Cortex of kidney (tissue), 1 donor: ENCODE measurements around the gene PDE4D.

Experiments
- DNase-seq: peaks from one replicate; lab custom pipeline; 2025; lab: John Stamatoyannopoulos, UW

Gene PDE4D

DNA sequence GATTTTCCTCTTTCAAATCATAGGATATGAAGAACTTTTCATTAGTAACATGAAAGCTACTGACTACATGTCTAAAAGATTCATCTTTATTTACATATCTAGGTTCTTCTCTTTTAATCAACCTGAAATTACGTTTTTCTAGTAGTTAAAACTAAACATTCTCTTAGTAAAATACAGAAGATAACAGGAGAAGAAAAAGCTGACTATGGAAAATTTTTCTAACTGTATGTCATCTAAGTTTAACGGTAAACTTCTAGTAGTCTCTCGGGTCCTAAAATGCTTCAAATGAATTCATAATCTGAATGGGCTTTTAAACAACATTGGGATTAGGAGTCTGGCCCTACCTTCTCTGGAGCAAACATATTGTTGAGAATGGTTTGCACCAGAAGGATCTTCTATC lies 151.9 kb downstream of the PDE4D start:
- DNase-seq, result no peak

DNA sequence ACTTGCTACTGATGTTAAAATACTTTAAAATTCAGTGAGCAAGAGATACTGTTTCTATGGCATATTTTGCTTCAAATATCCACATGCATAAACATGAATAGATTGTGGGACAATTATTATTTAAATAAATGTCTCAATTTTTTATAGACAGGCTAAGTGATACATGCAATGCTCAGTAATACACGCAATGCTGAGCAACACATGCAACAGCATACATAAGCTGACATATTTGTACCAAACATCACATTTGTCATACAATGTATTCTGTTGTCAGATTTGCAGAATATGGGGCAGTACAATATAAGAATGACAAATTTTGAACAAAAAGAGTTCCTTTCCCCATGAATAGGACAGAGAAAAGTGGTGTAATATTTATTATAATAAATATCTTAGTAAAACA lies 155.5 kb downstream of the PDE4D start:
- no peak for DNase-seq

DNA sequence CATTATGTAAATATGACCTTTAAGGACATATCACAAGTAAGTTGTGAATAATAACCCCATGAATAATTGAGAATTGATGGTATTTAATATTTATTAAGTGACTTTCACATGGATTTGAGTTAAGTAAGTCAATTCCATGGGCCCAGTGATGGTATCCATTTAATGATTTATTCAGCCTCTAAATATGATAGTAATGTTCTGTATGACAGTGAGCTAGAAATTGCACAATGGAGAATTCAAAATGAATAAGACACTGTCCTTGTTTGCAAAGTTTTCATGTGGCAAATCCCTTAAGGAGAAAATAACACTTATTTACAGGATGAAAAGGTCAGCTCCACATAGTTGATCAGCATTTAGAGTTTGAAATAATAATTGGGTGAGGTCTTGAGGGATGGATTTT lies 160.7 kb downstream of the PDE4D start:
- DNase-seq, result no peak

DNA sequence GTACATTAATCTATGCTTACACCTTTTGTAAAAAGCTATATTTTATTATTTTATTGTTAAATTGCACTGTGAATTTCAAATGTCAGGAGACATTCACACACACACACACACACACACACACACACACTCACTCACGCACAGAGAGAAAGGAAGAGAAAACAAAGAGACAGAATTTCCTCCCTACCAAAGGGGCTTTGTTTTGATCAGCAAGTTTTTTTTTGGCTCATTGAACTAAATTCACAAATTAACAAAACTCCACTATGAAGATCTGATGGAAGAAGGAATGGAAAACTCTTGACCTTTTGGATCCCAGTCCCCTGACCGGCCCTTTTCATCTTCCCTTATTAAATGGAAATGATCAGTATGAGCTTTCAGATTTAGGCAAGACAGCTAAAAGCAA lies 161.2 kb downstream of the PDE4D start:
- DNase-seq, result no peak

DNA sequence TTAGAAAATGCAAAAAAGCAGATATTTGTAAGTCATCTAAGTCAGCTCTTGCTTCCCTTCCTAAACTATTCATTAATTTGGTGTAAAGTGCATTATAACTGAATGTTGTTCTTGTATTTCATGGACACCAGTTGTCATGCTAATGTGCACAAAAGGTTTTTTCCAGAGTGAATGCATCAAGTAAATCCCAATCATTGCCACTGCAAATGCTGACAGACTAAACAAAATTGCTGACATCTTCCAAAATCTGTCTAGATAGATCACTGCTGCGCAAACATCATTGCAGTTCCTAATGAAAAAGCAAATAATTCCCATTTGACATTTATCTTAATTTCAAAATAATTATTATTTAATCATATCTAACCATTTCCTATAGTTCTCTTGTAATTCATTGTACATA lies 161.7 kb downstream of the PDE4D start:
- no peak for DNase-seq

DNA sequence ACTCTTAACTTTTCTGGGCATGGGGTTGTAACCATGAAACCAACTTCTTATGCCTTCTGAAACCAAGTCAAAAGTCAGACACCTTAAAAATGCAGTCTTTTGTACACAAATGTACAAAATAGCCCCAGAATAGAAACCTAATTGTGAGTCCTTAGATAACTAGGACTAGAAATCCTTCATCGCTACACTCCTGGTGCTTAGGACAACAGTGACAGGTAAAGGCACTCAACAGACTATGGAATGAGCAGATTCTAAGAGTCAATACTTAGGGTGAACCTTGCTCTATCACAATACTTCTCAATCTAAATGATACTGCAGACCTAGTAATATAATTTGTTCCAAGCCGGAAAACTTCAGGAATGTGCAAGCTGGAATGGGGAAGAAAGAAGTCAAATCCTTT lies 163.7 kb downstream of the PDE4D start:
- DNase-seq, result no peak

DNA sequence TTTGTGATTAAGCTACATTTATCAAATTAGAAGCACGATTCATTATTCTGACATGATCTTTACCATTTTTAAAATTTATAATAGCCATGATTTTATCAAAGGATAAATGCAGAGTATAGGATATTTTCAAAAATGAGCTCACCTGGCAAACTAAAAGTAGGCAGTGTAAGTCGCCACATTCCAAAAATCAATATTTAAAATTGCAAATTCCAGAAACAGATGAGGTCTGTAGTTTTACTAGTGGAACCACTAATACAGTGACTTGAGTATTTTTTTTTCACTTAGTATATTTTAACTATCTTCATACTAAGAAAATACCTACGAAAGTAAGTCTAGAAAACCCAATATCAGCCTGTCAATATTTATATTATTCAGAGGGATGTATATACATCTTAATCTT lies 164.2 kb downstream of the PDE4D start:
- no peak for DNase-seq

- no peak for DNase-seq
Measured at GRCh38 chr5:59728356-59728755, 165.2 kb downstream of the PDE4D start.

DNA sequence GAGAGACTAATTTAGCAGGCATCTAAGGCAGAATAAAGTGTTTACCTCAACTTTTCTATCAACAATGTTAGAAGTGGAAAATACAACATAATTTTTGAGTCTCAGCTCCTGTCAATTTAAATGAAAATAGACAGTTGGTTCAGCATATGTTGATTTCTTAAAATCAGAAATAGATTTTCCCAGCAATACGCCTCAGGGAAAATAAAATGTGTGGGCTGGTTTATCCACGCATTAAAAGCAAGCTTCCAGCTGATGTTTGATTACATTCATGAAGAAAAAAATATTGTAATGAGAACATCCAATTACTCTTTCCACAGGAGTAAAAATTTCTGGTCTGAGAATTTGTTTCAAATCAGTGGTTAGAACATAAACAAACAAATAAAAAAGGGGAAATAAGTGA lies 166.3 kb downstream of the PDE4D start:
- no peak for DNase-seq

- DNase-seq, result no peak
Measured at GRCh38 chr5:59725392-59725767, 168.1 kb downstream of the PDE4D start.

- DNase-seq, result no peak
Measured at GRCh38 chr5:59724482-59725391, 168.8 kb downstream of the PDE4D start.

DNA sequence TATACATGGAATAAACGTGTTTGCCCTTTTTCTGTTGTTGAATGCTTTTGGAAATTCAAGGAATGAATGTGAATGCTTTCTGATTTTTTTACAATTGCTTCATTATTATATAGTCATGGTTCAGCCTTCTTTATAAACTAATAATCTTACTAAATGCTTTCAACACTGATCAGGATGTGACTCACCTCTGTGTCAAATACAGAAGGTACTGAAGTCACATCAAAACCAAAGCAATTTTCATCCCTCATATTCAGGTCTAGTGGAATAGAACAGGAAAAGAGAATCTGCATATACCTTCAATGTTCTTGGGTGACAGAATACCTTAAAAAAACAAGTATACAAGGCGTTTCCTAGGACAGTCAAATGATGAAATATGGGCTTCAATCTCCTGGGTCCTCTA lies 170.7 kb downstream of the PDE4D start:
- DNase-seq, result no peak

- no peak for DNase-seq
Measured at GRCh38 chr5:59721741-59722140, 171.8 kb downstream of the PDE4D start.

DNA sequence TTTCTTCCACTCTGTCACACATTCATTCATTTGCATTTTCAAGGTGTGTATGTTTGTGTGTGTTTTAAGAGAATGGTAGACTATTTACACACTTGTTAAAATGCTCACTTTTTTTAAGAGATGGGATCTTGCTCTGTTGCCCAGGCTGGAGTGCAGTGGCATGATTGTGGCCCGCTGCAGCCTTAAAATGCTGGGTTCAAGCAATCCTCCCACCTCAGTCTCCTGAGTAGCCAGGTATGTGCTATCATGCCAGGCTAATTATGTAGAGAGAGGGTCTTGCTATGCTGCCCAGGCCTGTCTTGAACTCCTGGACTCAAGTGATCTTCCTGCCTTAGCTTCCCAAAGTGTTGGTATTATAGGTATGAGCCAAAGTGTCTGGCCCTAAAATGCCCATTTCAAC lies 173.5 kb downstream of the PDE4D start:
- DNase-seq, result no peak

GRCh38 chr5:59716966-59717500 lies 176.5 kb downstream of the PDE4D start:
- DNase-seq, result no peak

DNA sequence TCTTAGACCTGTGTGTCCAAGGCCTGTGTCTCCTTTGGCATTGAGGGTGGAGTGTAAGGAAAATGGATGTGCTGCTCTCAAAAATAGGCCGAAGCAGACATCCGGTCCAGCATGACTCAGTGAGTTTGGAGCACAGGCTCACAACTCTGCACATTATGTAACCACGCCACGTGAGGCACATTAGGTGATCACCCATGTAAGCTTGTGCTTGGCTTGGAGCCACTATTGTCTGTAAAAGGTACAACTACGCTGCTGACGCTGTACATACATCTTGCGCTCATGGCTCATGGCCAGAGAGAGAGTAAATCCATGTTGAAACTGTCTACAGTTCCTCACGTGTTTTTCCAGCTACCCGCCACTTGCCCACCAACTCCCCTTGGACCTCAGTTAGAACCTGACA lies 177.5 kb downstream of the PDE4D start:
- no peak for DNase-seq

- no peak for DNase-seq
Measured at GRCh38 chr5:59715228-59715627, 178.3 kb downstream of the PDE4D start.

- no peak for DNase-seq
Measured at GRCh38 chr5:59713498-59713844, 180.1 kb downstream of the PDE4D start.

GRCh38 chr5:59712836-59713497 lies 180.6 kb downstream of the PDE4D start:
- no peak for DNase-seq

DNA sequence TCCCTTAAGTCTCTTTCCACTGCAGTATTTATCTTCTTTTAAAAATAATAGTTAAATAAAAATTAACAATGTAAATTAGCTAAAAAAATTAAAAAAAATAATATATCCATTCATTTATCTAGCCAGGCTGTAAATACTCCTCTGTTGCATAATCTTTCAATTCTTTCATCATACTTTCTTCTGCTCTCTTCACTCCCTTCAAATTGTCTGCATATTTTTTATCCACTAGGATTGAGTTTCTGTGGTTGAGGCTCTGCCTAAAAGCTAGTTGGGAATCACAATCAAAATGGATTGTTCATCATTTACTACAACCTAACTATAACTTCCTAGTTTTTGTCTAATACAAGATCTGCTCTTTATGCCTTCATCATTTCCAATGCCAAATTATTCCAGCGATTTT lies 182.2 kb downstream of the PDE4D start:
- no peak for DNase-seq

GRCh38 chr5:59709846-59710245 lies 183.7 kb downstream of the PDE4D start:
- DNase-seq, result no peak

DNA sequence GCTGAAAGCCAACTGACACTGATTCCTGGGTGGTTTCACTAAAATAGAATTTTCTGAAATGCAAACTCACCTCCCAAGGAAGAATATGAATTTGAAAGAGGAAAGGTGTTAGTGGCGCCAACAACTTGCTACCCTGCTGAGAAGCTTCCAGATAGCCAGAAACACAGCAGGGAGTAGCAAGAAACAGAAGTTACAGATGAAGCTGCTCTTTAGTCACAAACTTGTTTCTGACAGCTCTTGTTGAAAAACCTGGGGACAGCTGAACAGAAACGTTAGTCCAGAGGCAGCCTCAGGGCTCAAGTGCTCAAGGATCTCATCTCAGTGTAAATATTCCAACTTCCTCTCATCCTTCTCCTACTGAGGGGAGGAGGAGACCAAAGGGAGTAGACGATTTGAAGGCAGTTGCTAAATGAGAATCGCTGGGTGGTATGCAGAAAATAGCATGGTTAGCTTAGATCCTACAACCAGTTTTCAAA lies 184.1 kb downstream of the PDE4D start:
- no peak for DNase-seq

DNA sequence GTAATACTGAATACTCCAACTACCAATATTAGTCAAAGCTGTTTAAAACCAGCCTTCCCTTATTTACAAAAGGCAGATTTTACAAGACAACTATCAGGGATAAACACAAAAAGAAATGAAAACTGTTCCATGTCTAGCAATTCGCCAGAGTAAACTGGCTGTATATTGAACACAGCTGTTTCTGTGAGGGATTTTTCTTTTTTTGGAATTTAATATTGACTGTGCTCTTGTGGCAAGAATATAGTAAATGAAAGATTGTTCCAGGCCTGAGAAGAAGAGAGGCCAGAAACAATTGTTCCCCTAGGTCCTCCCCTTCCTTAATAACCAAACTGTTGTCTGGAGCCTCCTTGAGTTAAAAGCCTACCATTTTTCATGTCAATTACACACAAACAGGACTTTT lies 188.6 kb downstream of the PDE4D start:
- no peak for DNase-seq
